GM12872 (cell line): ENCODE results near the gene MED17.

Source experiments
- CTCF ChIP-seq: IDR thresholded peaks from 3 replicates; pipeline ENCODE4 v1.5.1; 2011; ENCODE audit warnings: low read depth, mild to moderate bottlenecking, low read length, moderate library complexity; ENCODE audit not compliant: insufficient read depth

The MED17 gene

GRCh38 chr11:93838967-93839366 is 54.9 kb downstream of the MED17 start:
- no peak for TF ChIP-seq CTCF

GRCh38 chr11:93840180-93840579 is 56.1 kb downstream of the MED17 start:
- no peak for TF ChIP-seq CTCF

- TF ChIP-seq CTCF: no peak
Measured at GRCh38 chr11:93840981-93841380, 56.9 kb downstream of the MED17 start.

GRCh38 chr11:93841446-93841845 is 57.4 kb downstream of the MED17 start:
- no peak for TF ChIP-seq CTCF

GRCh38 chr11:93842034-93842433 is 58.0 kb downstream of the MED17 start:
- TF ChIP-seq CTCF: no peak

- TF ChIP-seq CTCF: no peak
Measured at GRCh38 chr11:93842461-93842860, 58.4 kb downstream of the MED17 start.

- TF ChIP-seq CTCF: no peak
Measured at GRCh38 chr11:93843906-93844305, 59.8 kb downstream of the MED17 start.

GRCh38 chr11:93844568-93844967 is 60.5 kb downstream of the MED17 start:
- no peak for TF ChIP-seq CTCF
